ENCODE data around the gene DIAPH3.
"Not testable (repeated sequence)": the region's sequence is repeated elsewhere in the genome, so short reads cannot be mapped to it uniquely, and the experiment has no call there.

Gene DIAPH3

DNA sequence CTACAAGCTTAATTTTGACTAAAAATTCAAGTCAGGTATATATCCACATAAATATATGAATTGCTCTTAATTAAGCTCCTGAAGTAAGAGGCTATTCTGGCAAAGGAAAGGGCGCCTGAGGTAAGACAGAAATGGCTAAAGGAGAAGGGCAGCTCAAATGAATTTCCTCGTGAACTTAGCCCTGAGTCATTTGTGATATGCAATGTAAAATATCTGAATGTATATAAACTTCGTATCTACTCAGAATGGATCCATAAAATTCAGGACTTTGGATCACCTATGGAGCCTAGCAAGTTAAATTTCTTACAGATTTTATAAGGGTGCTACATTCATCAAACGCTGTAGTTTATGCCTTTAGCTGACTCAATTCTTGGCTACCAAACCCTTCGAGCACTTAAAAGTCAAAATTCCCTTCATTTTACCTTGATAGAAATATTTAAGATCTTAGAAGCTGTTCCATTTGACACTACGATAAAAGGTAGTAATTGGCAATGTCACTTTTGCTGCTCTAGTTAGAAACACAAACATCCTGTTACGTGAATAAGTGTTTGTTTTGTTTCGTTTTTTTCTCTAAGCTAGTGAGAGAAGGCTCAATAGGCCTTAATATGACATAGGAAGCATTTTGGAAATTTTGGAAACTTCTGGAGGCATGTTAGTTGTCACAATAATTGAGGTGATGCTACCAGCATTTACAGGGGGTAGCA is 69.2 kb downstream of the DIAPH3 start:
- no peak for DNase-seq

DNA sequence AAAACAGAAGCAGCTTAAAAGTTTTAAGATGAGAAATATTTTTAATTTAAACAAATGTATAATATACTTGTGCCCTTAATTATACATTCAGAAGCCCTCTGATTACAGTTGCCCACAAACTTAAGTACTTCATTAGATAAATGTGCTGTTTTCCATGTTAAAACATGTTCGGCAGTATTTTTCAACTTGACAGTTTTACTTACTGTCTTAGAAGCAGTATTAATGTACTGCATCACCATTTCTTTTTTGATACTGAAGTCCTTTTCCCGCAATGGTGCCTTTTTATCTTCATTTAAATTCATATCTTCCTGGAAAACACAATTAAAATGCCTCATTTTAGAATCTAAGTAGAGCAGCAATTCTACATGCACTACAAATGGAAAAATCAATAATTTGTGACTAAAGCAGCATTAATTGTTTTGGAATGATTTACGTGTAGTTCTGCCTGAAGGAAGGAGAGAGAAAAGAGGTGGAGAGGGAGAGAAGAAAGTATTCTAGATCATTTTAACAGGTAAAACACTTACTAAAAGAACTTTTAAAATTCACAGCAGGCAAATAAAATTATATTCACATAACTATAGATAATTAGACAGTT is 70.2 kb downstream of the DIAPH3 start:
- no peak for DNase-seq

DNA sequence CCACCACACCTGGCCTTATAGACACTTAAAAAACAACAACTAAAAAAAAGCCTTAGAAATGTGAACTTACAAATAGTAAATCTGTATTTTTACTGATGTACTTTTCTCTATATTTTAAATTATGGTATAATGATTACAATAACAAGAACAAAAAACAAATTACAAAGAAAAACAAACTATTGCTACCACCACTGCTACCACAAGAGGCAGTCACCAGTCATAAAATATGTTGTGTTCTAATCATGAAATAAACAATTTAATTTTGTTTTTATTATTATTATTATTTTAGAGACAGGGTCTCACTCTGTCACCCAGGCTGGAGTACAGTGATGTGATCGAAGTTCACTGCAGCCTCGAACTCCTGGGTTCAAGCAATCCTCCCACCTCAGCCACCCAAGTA is 72.2 kb downstream of the DIAPH3 start:
- no peak for DNase-seq

DNA sequence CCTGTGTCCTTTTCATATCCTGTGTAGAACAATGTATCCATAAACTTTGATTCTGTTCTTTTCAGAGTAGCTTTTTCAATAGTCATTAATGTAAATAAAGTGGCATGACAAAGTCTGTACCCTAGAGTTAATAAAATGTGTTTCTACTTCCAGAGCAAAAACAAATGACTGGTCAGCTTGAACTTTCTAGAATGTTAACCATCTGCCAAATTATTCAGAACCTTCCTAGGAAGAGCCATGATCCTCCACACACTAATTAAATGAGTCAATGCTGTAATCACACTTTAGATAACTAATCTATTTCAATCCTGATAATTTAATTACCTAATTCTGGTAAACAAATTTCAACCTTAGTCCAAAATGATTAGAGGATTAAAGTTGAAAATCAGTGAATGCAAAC is 73.2 kb downstream of the DIAPH3 start:
- DNase-seq = no peak

DNA sequence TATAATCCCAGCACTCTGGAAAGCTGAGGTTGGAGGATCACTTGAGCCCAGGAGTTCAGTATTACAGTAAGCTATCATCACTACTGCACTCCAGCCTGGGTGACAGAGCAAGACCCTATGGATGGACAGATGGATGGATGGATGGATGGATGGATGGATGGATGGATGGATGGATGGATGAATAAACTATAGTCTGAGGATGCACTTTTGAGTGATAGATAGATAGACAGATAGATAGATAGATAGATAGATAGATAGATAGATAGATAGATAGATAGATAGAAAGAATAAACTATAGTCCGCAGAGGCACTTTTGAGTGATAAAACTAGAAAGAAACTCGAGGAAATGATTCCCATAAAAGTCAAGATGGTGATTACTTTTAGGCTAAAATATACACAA is 79.9 kb downstream of the DIAPH3 start:
- DNase-seq = not testable (repeated sequence)

DNA sequence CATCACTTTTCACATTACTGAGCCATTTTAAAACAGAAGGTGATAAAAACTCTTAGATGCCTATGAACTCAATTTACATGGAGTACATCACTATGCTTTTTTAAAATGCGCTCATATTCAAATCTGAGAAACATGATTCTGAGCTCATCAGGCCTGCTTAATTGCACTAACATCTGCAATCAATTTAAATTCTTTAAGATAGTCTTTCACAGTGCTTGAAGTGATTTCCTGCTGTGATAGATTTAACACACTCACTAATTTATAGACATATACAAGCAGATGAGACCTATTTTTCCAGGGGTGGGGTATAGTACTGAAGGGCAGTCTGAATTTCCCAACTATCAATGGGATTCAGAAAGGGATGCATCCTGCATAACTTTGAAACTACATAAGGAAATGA is 82.9 kb downstream of the DIAPH3 start:
- DNase-seq = peak; percentile 4

DNA sequence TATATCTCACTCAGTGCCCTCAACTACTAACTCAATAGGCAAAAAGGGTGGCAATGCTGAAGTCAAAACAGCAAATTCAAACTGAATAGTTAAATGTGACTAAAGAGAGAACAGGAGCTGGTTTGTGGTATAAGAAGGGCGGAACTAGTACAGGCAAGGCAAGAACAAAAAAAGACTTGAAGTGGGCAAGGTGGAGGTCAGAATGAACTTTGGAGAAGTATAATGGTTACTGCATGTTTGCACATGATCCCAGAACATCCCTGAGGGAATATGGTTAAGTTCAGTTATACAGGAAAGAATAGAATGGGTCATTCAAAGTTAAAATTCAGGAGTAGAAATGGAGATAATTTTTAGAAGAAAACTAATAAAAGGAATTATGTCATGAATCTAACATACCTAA is 85.5 kb downstream of the DIAPH3 start:
- no peak for DNase-seq

DNA sequence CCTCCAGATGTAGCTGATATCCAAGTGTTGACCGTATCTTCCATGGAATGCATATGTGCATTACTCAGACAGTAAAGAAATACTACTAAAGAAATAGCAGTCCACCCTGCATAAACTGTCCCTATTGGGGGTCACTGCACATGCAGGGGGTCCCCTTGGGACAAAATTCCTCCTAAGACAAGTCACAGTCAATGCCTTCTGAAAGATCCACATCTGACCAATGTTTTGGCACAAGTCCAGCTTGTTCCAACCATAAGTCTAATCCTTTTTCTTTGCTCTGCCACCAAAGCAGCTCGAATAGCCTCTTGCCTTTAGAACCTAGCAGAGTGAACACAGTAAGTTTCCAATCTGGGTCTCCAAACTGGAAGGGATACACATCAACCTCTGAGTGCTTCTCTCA is 87.9 kb downstream of the DIAPH3 start:
- peak; percentile 2 for DNase-seq

DNA sequence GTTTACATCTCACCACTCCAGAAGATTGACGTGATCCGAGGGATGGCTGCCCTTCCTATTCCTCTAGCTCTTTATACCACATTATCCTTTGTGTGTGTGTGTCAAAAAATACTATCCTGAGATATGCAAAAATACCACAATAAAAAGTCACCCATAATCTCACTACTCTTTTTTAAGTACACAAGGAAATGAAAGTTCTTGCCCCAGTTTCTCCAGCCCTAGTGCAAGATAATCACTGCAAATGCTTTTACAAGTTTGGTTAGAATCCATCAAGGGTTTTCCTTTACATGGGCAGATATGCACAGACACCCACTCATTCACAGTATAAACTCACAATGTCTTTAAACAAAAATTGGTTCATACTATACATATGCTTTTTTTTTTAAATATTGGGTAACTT is 89.3 kb downstream of the DIAPH3 start:
- DNase-seq = no peak

DNA sequence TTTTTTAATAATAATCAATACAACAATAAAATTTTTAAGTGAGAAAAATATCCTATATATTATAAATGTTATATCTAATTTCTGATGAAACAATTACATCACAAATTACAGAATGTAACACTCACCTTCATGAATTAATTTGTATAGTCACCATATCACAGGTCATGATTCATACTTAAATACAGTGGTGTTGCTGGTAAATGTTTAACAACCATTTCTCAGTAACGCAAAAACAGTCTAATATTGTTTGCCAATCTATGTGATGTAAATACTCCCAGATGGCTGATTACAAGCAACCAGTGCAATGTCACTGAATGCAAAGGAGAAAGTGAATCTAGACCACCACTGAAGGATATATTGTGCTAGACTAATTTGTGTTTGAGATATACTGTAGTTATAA is 97.5 kb downstream of the DIAPH3 start:
- no peak for DNase-seq

DNA sequence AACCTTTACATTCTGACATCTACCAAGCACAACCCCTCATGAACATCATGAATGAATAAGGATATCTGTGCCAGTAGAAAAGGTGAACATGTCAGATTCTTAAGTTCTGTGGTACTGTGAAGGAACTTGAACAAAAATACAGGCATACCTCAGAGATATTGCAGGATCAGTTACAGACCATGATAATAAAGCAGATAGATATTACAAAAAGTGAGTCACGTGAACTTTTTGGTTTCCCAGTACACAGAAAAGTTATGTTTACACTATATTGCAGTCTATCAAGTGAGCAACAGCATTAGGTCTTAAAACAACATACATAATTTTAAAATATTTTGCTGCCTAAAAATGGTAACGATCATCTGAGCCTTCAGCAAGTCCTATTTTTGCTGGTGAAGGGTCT is 101.2 kb downstream of the DIAPH3 start:
- DNase-seq = no peak

DNA sequence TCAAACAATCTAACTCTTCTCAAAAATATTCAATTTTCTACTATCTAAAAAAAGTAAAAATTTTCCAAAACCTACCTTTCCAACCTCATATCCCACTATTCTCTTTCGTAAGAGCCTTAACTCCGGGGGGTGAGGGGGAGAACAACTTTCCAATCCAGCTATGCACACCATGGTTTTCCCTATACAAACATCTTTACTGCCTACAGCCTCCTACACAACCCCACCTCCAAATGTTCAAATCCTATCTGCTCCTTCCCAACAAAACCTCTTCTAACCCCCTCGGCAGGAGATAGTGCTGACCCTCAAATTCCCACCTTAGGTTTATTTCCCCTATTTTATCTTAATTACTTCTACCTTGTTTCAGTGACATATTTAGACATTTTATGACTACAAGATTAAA is 102.0 kb downstream of the DIAPH3 start:
- DNase-seq = no peak

DNA sequence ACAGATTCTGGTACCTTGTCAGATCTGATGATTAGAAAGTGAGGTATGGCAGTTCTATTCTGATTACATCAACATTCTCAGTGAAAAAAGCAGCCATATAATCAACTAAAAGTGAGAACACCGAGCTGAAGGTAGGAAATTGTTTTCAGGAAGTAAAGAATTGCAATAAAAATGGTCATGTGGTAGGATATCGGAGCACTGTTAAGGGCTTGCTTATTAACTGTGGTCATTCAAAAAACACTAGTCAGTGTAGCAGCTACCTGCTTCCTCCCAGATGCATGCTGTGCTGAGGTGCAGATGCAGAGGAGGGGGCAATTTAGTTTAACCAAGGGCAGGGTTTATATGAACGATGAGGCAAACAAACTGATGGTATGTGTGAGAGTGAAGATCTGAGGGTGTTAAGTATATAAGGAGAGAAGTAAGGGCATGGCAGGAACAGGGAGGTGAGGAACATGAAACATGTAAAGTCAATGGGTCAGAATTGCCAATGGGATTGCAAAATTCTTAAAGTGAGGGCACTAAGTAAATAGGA is 111.9 kb downstream of the DIAPH3 start:
- no peak for DNase-seq

DNA sequence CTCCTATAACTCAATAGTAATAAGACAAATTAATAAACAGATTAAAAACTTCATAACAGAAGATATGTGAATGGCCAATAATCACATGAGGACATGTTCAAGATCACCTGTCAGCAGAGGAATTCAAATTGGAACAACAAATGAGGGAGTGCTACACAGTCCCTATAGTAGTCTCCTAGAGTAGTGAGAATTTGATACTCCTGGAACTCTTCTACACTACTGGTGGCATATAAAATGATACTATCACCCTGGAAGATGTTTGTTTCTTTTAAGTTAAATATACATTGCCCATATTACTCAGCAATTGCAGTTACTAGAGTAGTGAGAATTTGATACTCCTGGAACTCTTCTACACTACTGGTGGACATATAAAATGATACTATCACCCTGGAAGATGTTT is 115.4 kb downstream of the DIAPH3 start:
- not testable (repeated sequence) for DNase-seq

DNA sequence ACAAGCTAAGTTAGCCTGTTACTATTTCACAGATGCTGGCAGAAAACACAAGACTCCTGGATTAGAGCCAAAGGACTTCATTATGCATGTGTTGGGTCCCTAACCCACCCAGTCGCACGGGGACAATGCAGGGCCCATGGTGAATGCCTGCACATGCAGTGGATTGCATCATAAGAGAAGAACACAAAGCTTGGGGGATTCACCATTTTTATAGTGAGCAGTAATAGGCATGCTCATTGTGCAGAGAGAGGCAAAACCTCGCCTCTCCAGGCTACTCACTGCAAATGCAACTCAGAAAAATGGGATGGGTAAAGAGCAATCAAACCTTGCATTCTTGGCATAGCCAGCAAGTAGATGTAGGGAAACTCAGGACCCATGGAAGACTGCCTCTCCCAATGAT is 115.8 kb downstream of the DIAPH3 start:
- DNase-seq = no peak

DNA sequence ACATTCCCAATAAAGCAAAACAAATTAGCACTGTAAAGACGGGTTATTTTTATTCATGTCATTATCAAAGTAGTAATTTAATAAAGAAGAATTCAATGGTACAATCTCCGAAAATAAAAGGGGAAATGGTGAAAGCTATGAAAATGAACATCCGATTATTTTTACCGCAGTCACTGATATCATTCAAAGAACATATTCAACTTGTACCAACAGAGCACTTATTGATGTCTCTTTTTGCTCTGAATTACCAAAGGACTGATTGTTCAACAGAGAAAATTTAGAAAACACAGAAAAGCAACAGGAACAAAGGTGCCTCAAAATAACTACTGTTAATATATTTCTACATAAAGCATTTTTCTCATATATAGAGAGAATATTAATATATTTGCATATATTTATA is 119.4 kb downstream of the DIAPH3 start:
- no peak for DNase-seq

DNA sequence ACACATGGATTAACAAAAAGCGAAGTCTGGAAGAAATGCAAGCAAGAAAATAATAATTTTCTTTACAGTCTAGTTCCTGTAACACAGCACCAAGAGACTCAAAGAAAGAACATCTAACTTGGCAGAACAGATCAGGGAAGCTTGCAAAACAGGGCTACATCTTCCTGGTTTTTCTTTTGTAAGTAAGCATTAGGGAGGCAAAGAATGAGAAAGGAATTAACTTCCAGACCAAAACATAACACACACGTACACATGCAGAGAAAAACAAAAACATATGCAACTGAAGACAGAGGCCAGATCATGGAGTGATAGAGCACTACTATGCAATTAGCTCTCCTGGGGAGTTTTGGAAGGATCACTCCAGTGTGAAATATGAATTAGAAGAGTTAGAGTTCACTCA is 120.5 kb downstream of the DIAPH3 start:
- DNase-seq = peak; percentile 3

DNA sequence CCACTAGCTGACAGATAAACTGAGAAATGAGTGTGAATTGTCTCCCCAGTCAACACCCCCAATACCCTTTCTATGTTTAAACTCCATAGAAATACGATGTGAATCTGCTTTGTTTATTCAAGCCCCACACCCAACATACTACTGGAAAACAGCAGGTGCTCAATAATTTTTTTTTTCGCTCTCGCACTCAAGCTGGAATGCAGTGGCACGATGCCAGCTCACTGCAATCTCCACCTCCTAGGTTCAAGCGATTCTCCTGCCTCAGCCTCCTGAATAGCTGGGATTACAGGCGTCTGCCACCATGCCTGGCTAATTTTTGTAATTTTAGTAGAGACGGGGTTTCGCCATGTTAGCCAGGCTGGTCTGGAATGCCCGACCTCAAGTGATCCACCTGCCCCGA is 123.1 kb downstream of the DIAPH3 start:
- not testable (repeated sequence) for DNase-seq

DNA sequence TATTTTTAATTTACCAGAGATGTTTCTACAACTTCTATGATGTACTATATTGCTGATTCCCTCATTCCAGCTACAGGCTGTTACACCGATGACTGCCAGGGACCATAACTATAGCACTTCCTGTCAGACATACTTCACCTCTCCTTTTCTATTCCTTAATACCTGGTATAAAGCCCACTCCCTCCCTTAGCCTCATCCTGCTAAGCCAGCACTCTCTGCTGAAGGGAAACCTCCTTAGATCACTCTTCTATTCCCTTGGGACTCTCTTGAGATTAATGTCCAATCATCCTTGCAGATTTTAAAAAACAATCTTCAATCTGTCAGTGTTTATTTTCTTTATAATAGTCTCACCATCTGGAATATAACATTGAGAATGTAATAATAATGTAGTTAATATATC is 127.9 kb downstream of the DIAPH3 start:
- no peak for DNase-seq

DNA sequence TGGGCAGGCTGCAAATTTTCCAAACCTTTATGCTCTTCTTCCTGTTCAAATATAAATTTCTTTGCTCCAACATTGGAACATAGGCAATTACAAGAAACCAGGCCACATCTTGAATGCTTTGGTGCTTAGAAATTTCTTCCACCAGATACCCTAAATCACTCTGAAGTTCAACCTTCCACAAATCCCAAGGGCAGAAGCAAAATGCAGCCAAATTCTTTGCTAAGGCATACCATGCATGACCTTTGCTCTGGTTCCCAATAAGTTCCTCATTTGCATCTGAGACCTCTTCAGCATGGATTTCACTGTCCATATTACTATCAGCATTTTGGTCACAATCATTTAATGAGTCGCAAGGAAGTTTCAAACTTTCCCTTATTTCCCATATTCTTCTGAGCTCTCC is 130.9 kb downstream of the DIAPH3 start:
- no peak for DNase-seq

DNA sequence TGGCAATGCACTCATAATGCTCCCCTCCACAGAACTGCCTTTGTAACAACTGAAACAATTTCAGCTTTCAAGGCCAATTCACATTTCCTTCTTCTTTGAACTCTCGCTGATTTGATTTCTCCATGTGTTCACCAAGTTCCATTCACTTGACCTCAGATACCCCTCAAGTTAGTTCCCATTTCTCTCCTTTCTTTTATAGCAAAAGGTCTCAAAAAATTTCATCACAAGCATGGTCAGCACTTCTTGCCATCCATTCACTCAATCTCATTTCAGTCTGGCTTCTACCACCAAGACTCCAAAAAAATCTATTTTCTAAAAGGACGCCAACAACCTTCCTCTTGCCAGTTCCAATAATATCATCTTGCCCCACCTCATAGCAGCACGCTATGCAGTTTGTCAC is 135.7 kb downstream of the DIAPH3 start:
- no peak for DNase-seq

DNA sequence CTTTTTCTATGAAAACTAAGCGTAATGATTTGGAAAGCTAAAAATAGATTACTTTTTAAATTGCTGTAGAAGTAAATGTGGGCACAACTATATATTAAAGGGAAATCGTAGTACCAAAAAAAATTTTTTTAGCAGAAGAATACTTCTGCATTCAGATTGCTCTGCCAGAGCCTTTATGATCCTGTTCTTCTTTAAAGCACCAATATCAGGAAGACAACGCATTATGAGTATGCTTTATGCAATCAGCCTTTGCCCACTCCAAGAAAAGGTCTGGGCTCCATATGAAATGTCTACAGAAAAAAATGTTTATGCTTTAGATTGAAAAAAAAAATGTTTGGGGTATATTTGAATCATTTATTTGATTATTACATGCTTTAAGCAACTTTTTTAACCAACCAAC is 137.4 kb downstream of the DIAPH3 start:
- no peak for DNase-seq

DNA sequence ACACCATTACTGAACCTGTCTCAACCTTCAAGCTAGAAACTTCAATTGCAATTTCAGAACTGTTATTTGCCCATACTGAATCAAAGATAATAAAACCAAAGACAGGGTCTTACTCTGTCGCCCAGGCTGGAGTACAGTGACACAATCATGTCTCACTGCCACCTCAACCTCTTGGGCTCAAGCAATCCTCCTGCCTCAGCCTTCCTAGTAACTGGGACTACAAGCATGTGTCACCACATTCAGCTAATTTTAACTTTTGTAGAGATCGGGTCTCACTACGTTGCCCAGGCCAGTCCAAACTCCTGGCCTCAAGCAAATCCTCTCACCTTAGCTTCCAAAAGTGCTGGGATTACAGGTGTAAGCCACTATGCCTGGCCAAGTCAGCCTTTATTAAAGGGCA is 143.4 kb downstream of the DIAPH3 start:
- DNase-seq = no peak

DNA sequence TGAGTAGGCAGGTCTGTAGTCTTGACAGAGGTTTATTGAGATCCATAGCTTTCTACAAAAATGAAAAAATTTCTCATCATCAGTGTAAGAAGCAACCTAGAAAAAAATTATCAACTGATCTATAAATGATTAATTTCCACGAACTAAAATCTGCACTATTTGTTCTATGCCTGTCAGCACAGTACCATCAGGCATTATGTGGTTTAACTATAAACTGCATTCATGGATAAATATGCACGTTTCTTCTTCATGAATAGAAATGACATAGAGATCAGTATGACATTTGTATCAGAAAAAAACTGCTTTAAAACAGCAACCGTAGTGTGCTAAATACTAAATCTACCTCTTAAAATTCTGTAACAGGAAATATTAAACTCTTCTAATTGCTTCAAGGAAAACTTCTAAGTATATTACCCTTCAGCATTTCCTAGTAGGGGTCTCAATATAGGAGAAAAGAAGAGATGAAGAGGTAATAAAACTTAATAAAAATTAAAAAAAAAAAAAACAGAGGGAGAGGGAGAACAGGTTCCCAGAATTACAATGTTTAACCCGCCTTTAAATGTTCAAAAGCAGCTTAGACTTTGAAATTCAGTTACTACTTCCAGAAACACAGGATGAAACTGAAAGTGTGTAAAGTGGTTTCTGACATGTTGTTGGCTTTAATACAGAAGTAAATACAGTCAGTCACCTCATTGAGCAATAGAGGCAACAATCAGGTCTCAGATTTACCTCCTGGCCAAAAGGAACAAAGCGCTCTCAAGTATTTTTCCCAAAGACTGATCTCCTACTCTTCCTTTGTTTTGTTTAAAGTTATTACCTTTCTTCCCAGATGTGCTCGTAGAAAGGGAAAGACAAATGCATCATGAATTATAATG is 144.4 kb downstream of the DIAPH3 start:
- no peak for DNase-seq
